HG03565 (cell line): ENCODE data around the gene SCP2D1.

Experiments
- ATAC-seq: cut with Tn5 transposase; IDR thresholded peaks from one replicate; pipeline ENCODE4 v1.9.1; 2021; ENCODE audit warnings: mild to moderate bottlenecking, moderate library complexity; ENCODE audit not compliant: unreplicated experiment

The SCP2D1 gene

DNA sequence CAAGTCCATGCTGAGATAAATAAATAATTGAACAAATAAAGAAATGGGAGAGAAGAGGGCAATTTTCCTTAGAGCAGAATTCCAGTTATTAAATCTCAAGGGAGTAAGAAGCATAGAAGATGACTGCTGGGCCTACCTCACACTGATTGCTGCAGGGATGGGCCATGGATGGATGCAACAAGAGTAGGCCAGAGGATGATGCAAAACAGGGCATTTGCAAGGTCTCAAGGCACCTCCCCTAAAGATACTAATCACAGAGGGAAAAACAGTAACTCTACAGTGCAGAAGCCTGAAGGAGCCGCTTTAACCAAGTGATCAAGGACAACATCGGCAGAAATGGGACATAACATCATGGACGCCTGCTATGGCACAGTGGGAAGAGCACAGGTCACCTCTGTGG lies 1.7 kb upstream of the SCP2D1 start:
- no peak for ATAC-seq

GRCh38 chr20:18815194-18815942 lies 1.8 kb downstream of the SCP2D1 start:
- no peak for ATAC-seq

DNA sequence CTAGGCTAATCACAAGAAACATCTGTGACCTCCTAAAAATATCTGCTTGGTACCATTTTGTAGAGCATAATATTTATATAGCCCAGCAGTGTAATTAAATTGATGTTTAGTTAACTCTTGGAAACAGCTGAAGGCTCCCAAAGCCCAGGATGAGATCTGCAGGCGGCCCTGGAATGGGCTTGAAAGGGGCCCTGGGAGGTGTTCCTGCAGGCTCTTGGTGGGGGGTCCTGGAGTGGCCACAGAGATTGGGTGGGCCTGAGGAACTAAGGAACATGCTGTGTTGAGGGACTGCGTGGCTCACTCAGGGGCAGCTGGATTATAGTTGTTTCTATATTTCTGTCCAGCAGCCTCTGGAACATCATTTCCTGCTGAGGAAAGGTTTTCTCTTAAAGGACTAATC lies 9.2 kb downstream of the SCP2D1 start:
- no peak for ATAC-seq

DNA sequence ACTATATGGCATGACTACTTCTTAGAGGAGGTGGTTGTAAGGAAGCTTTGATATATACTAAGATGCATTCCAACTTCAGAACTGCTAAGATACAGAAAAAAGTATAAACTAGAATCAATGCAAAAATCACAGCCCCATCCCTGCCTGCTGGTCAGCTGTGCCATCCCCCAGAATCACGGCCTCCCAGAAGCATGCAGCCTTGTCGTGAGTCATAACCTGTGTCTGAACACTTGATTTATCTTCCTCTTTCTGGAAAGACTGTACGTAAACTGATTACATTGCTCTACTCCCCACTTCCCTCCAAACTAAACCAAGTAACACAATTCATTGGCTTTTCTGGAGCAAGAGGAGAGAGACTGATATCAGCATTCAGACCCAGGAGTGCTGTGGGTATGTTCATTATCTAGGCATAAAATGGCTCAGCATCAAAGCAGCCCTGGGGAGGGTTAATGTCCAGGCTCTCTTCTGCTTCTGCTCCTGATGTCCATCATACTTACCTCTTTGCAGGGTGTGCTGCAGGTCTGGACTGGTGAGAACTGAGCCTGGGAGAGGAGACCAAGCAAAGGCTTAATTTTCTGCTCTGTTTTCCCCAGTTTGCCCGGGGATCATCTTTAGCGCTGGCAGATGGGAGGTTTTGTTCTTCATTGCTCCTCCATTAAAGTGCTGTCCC lies 18.4 kb downstream of the SCP2D1 start:
- ATAC-seq: no peak

GRCh38 chr20:18832546-18833200 lies 19.1 kb downstream of the SCP2D1 start:
- ATAC-seq: no peak

DNA sequence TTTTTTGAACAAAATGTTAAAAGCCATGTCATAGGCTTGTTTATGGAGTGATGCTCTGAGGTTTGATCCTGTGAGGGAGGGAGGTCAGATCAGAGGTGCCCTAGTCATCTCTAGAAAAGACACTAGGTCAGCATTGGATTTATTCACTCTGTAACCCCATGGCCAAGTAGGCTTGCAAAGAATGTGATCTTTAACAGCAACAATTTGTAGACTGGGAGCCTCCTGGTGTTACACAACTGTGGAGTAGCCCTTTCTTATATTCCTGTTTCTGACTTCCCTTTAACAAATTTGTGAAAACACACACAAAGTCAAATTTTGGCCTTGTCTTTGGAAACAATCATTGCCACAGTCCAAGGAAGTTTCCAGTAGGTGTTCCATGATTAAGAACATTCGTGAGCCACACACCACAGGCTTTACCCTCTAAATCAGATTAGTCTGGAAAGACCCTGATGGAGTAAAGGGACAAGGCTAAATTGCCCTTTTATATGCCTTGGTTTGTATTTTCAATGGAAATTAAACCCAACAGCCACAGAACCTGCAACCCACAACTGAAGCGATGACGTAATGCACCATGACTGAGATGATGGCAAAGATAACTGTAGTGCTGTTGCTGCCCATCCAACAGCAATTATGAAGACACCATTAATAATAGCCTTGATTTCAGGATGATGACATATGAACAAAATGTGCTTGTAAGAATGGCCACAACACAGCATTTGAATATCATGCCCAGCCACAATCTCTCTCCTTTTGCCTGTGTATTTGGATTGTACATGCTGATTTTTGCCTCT lies 22.1 kb downstream of the SCP2D1 start:
- no peak for ATAC-seq

DNA sequence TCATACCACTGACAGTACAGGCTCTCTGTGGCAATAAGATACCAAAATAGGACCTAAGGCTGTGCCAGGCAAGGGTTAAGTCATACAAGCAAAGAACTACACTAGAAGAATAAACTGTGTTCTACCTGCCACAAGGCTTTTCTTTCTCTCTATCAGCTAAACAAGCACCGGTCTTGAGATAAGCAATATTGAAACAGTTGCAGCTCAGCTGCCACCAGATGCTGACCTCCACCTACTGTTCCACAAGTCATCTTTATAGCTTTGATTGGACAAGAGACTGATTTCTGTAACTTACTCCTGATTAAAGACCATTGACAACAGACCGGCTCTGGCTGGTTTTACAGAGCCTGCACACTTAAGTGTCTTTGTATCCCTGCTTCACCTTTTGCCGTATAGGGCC lies 24.1 kb downstream of the SCP2D1 start:
- ATAC-seq: no peak

GRCh38 chr20:18839507-18840247 lies 26.1 kb downstream of the SCP2D1 start:
- no peak for ATAC-seq

DNA sequence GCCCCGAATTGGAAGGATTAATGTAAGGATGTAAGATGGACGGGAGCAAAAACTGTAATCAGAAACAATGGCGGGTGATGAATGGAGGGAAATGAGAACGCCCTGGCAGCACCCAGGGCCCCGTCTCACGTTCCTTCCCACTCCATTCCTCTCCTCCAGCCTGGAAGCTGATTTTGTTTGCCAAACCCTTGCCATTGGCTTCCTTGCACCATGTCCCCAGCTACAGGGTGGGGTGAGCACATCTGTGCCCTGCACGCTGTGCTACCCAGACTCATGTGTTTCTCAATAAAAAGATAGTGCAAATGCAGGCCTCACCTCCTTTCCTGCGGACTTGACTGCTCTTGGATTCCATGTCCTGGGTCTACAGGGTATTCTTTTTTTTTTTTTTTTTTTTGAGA lies 26.7 kb downstream of the SCP2D1 start:
- ATAC-seq: no peak

- ATAC-seq: no peak
Measured at GRCh38 chr20:18845017-18845416, 31.4 kb downstream of the SCP2D1 start.

DNA sequence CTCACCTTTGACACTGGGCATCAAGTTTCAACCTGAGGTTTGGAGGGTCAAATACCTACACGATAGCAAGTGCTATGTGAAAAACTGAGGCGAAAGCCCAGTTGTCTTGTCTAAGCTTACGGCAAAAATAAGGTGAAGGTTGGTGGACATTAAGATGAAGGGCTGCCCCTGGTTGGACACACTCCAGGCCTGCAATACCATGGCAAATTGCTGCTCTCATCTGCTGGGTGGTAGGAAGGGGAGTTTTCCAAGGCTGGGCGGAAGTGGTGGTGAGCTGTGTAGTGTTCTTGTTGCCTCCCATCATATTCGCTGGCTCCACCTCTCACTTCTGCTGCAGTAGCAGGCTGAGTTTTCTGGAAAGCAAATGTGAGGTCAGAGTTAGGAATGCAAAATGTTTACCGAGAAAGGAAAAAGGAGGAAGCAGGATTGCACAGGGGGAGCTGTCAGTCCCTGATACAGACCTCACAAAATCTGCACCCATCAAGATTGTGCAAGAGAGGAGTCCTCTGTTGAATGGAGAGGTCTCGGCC lies 33.7 kb downstream of the SCP2D1 start:
- ATAC-seq: no peak

DNA sequence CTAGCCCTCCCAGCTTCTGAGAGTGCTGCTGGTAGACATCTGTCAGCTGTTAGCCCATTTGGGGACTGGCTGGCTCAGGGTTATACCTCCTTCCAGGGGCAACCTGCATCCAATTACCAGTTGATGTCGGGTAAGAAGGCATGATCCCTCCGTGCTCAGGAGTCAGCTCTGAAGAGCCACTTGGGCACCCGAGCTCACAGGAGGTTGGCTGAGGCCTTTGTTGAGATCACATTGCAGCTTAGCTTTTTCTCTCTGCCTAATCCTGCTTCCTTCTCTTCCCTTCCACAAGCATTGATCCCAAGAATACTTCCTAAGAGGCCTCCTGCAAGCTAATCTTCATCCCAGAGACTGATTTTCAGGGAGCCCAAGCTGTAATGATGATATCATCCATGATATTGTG lies 35.5 kb downstream of the SCP2D1 start:
- ATAC-seq: no peak

DNA sequence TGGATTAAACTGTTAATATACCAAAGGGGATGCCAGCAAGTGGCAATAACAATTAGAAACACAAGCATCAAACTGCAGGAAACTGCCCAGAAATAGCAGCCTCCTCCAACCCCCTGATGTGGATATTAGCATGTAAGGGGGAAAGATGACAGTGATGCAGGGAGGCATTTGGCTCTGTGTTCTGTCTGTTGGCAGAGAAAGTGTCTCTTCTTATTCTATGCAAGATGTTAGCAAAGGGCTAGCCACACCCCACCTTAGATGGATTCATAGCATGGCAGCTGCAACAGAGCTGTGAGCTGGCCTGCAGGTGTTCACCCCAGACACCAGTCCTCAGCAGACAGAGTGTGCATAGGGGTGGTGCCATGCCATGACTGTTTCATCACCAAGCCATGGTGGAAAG lies 38.0 kb downstream of the SCP2D1 start:
- ATAC-seq: no peak

GRCh38 chr20:18852318-18852717 lies 38.7 kb downstream of the SCP2D1 start:
- ATAC-seq: no peak

DNA sequence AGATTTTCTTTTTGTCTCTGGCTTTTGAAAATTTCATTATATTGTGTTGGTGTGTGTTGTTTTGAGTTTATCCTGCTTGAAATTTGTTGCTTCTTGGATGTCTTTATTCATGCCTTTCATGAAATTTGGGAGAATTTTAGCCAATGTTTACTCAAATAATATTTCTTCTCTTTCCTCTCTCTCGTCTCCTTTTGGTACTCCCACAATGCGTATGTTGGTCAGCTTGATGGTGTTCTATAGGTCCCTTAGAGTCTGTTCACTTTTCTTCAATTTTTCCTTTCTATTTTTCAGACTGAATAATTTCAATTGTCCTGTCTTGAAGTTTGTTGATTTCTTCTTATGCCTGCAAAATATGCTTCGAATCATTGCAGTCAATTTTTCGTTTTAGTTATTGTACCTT lies 39.6 kb downstream of the SCP2D1 start:
- ATAC-seq: no peak

- no peak for ATAC-seq
Measured at GRCh38 chr20:18853946-18854646, 40.5 kb downstream of the SCP2D1 start.

DNA sequence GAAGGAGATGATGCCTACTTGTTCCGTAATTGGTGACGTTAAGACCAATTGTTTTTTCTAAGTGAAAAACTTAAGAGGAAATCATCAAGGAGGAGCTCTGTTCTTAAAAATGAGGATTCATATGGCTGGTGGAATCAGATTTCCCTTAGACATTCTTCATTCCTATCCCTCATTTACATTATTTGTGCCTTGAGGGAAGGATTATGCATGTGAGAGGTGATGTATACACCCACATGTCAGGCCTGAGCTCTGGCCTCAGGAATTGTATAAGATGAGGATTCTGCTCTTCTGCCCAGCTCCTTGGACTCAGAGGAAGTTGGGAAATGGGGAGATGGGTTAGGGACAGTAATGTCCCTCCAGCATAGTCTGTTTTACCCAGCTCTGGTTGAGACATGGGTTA lies 42.3 kb downstream of the SCP2D1 start:
- ATAC-seq: no peak

GRCh38 chr20:18856873-18857272 lies 43.3 kb downstream of the SCP2D1 start:
- no peak for ATAC-seq

GRCh38 chr20:18857640-18858039 lies 44.1 kb downstream of the SCP2D1 start:
- no peak for ATAC-seq

DNA sequence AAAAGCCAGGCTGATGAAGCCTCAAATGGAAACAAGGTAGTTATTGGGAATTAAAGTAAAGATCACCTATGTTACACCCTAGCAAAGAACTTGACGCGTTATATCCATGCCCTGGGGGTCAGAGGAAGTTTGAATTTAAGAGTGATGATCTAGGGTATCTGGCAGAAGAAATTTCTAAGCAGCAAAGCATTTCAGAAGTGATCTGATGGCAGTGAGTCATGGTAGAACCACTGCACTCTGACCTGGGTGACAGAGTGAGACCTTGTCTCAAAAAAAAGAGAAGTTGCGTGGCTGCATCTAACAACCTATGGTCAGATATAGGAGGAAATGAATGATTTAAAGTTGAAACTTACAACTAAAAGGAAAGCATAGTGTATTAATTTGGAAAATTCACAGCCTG lies 45.2 kb downstream of the SCP2D1 start:
- no peak for ATAC-seq
